Measurements from ENCODE around the gene ELOVL6.

- TF ChIP-seq CTCF (IDR thresholded peaks at IDR 0.05), result no peak
- no peak for TF ChIP-seq POLR2A (IDR thresholded peaks at IDR 0.05)
- TF ChIP-seq POLR2AphosphoS5 (IDR thresholded peaks at IDR 0.05), result no peak
These were observed 38.9 kb downstream of the ELOVL6 start for GRCh38 chr4:110159541-110159940.
